ENCODE data around the gene RAB33A.
"Not testable (repeated sequence)": the region's sequence is repeated elsewhere in the genome, so short reads cannot be mapped to it uniquely, and the experiment has no call there.

The RAB33A gene

DNA sequence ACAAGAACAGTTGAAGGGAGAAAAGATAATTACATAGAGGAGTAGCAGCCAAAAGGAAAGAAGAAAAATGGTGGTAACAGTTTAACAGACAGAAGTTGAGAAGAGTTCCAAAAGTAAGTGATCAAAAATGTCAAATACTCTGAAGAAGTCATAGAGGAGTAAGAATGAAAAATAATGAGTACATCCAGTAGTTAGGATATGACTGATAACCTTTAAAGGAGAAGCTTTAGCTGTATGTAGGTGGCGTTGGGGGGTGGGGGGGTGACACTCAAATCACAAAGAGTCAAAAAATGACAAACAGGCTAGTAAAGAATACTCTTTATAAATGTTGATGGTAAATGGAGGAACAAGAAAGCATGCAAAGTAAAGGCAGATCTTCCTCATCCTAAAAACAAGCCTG, 40.6 kb downstream of the RAB33A start:
- DNase-seq (ENCODE audit: low spot score), result no peak
- CTCF ChIA-PET, result no interaction called here
- POLR2A ChIA-PET (ENCODE audit: low non-redundant PET), result no interaction called here
- TF ChIP-seq, protein P1, sequence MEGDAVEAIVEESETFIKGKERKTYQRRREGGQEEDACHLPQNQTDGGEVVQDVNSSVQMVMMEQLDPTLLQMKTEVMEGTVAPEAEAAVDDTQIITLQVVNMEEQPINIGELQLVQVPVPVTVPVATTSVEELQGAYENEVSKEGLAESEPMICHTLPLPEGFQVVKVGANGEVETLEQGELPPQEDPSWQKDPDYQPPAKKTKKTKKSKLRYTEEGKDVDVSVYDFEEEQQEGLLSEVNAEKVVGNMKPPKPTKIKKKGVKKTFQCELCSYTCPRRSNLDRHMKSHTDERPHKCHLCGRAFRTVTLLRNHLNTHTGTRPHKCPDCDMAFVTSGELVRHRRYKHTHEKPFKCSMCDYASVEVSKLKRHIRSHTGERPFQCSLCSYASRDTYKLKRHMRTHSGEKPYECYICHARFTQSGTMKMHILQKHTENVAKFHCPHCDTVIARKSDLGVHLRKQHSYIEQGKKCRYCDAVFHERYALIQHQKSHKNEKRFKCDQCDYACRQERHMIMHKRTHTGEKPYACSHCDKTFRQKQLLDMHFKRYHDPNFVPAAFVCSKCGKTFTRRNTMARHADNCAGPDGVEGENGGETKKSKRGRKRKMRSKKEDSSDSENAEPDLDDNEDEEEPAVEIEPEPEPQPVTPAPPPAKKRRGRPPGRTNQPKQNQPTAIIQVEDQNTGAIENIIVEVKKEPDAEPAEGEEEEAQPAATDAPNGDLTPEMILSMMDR (conservative IDR thresholded peaks at IDR 0.05; ENCODE audit: low read depth), result no peak
- H3K27ac ChIP-seq, result no peak overlapping the region

GRCh38 chrX:130213376-130213775, 41.6 kb downstream of the RAB33A start:
- no peak overlapping the region for H3K27ac ChIP-seq
- TF ChIP-seq, protein P1 (conservative IDR thresholded peaks at IDR 0.05; ENCODE audit: low read depth), result no peak
- no peak for DNase-seq (ENCODE audit: low spot score)
- ChIA-PET POLR2A (ENCODE audit: low non-redundant PET) (no interaction called here), CTCF (no interaction called here)

DNA sequence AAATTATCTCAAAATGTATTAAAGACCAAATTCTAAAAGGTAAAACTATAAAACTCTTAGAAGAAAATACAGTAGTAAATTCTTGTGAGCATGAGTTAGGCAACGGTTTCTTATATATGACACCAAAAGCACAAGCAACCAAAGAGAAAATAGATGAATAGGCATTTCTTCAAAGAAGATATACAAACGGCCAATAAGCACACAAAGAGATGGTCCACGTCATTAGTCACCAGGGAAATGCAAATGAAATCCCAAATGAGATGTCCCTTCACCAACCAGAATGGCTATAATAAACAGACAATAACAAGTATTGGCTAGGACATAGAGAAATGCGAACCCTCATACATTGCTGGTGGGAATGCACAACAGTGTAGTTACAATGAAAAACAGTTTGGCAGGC, 44.6 kb downstream of the RAB33A start:
- H3K27ac ChIP-seq, result no peak overlapping the region
- ChIA-PET POLR2A (ENCODE audit: low non-redundant PET) (no interaction called here), CTCF (no interaction called here)
- TF ChIP-seq, protein P1 (conservative IDR thresholded peaks at IDR 0.05; ENCODE audit: low read depth), result no peak
- no peak for DNase-seq (ENCODE audit: low spot score)

DNA sequence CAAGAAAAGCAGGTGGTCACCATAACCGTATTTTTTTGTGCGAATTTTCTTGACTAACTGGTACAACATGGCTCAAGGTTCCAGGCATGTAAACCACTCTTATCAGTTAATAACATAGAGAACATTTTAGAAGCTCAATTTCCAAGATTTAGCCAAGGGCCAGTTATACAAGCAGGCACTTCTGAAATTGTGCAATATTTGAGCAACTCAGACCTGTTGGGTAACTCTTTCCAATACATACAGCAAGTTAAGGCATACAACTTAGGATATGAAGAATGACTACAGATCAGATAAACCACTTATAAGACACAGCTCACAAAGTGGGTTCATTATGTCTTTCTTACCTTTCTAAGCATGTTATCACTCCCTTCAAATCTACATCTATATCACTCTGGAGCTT, 53.0 kb downstream of the RAB33A start:
- no peak for DNase-seq (ENCODE audit: low spot score)
- ChIA-PET POLR2A (ENCODE audit: low non-redundant PET) (no interaction called here), CTCF (no interaction called here)
- TF ChIP-seq, protein P1 (conservative IDR thresholded peaks at IDR 0.05; ENCODE audit: low read depth), result no peak
- no peak overlapping the region for H3K27ac ChIP-seq

DNA sequence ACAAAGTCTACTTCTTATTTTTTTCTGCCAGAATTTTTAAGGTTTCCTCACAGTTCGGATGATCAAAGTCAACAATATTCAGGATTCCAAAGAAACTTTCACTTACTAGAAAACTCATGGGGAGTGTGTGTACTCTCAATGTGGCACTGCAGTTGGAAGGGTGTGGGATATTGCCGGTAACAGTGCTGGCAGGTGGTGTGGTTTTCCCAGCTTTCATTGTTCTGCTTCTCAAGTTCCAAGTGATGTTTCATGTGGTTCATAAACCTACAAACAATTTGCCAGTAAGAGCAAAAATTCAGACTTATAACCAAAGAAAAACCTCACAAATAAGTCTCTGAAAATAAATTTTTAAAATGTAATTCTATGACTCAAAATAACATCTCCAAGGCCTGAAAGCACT, 57.1 kb downstream of the RAB33A start:
- DNase-seq (ENCODE audit: low spot score), result no peak
- CTCF ChIA-PET, result no interaction called here
- TF ChIP-seq, protein P1 (conservative IDR thresholded peaks at IDR 0.05; ENCODE audit: low read depth), result no peak

DNA sequence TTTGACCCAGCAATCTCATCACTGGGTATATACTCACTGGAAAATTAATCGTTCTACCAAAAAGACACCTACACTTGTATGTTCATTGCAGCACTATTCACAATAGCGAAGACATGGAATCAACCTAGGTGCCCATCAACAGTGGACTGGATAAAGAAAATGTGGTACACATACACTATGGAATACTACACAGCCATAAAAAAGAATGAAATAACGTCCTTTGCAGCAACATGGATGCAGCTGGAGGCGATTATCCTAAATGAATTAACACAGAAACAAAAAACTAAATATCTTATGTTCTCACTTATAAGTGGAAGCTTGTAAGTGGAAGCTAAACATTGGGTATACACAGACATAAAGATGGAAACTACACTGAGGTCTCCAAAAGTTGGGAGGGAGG, 59.4 kb downstream of the RAB33A start:
- POLR2A ChIA-PET (ENCODE audit: low non-redundant PET); CTCF ChIA-PET; H3K27ac ChIP-seq; DNase-seq (ENCODE audit: low spot score): not testable (repeated sequence)

More for the DNA sequence above, 57.1 kb downstream of the RAB33A start:
- POLR2A ChIA-PET (ENCODE audit: low non-redundant PET), result no interaction called here
- H3K27ac ChIP-seq, result no peak overlapping the region

Measured in RWPE1 (cell line).